Sciatic nerve (tissue), 2 donors: Measurements from ENCODE around the gene TOP2B. TPM values are rescaled to one million over a fixed set of nuclear protein-coding genes. Genes with fewer than 3 reads are reported as not detected.

ENCODE experiments used
- ATAC-seq: fragments of 200-7000 bp; cut with Tn5 transposase; one replicate; pipeline ENCODE4 v1.9.1; 2020; ENCODE audit warnings: mild to moderate bottlenecking, moderate library complexity
- DNase-seq: peaks from one replicate; pipeline ENCODE4 v3.0.0-alpha.2; 2020; ENCODE audit warnings: low spot score
- intact Hi-C: fragments of 100-400 bp; cut with DNase I; formaldehyde crosslinking; loops from one replicate; pipeline ENCODE4 v1.14.2; 2022
- total RNA-seq: library from RNA; stranded (reverse); fragmentation: NEBNext Ultra II Directional; extraction: Animal tissue kit (Norgen Biotek cat#: 25700); gene quantifications from one replicate; pipeline ENCODE4 v1.2.1, GENCODE V29; 2021
- donor health status: DM: no; HTN: no; CAD: no.
- donor health status: DM: no; HTN: no; CAD: no.

Gene TOP2B
- total RNA-seq, 1 donor from 2014 or later, result 125 TPM

DNA sequence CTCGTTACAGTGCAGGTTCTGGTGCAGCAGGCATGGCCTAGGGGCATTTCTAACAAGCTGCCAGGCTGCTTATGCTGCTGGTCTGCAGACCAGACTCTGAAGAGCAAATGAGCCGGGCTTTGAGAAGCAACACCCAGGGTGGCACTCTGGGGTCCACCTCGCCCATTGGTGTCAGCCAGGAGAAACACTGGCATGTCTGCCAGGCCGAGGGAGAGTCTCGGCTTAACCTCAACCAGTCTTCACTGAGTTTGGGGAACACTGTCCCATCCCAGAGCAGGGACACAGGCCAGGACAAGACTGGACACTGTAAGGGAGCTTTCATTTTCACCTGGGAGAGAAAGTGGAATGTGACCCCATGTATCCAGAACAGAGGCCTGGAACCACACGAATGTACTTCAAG lies 93.4 kb downstream of the TOP2B start:
- DNase-seq (no peak), ATAC-seq (no peak)
- intact Hi-C loops, result no loop called here

DNA sequence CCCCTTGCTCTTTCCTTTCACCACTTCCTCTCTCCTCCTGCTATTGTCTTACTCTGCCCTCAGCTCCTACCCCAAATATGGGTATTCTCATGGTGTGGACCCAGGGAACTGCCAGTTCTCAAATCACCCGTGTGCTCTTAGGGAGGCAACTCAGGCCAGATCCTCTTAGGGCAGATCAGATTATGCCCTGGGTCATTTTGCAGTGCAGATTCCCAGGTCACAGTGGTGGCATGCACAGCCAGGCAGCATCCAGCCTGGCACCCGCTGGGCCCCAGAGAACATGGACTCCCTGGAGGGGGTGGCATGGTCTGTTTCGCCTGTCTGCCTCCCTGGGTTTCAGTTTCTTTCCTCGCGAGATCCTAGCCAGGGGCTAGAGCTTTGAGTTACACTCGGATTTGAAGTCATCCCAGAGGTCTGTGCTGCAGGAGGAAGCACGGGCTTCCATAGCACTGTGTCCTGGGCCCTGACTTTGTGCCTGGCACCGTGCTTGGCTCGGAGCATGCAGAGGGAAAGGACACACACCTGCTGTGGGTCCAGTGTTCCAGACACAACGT lies 96.1 kb downstream of the TOP2B start:
- no peak for ATAC-seq
- intact Hi-C loops, result no loop called here
- no peak for DNase-seq

DNA sequence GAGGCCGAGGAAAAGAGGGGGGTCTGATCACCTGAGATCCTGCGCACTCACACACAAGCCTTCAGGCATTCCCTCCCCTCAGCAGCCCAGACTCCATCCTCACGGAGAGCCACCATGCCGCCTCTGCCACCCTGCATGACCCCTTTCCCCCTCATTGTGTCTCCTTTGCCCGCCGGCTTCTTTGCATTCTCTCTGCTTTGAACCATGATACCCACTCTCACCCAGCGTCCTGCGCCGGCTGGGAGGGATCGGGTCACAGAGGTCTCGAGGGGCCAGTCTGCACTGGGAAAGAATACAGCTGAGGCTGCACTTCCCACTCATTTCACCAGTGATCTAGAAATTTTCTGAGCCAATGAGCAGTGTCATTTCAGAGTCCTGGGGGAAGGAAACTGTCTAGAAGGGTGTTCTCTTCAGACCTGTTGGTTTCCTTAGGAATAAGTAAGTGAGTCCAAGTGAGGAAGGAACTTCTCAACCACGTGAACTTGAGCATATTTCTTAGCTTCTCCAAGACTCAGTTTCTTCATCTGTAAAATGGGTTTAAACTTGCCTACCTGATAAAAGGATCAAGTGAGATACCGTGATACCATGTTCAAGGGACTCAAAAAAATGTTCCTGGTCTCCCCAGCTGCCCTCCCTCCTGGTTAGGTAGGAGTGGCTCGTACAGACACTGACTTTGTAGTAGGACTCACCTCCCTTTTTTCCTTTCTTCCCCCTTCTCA lies 96.7 kb downstream of the TOP2B start:
- DNase-seq, result no peak
- intact Hi-C loops, result no loop called here
- no peak for ATAC-seq

DNA sequence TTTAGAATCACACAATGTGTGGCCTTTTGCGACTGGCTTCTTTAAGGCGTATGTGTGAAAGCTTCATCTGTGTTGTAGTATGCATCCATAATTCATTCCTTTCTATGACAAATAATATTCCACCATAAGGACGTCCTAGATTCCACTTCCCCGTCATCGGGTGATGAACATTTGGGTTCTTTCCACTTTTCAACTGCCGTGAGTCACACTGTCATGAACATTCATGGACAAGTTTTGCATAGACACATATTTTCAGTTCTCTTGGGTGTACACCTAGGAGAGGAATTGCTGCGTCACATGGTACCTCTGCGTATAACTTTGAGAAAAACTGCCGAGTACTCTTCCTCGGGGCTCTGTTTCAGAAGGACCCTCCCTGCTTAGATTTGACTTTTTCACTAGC lies 97.3 kb downstream of the TOP2B start:
- ATAC-seq, result no peak
- intact Hi-C loops, result no loop called here

DNA sequence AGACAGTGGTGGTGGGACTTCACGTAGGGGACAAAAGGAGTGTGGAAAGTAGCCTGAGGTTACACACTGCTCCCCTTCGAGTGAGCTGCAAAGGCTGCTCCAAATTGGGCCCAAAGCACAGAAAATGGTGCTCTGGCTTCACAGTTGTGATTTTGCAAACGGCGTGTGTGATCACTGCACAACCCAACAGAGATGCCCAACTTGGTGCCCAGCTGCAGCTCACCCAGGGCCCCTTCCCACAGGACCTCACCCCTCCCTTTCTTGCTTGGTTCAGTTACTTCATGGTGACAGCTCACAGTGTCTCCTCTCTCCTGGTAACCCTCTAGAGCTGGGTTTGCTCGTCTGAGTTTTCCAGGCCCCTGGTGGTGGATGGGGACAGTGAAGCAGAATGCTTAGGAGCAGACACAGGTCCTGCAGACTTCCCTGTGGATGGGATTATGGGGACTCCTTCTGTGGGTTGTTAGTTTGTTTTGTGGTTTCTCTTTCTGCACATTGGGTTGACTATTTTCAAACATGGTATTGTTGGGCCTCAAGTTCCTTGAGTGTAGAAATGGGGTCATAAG lies 98.3 kb downstream of the TOP2B start:
- DNase-seq (no peak), ATAC-seq (no peak)
- intact Hi-C loops, result no loop called here

More for the DNA sequence above, 97.3 kb downstream of the TOP2B start:
- DNase-seq, result no peak

DNA sequence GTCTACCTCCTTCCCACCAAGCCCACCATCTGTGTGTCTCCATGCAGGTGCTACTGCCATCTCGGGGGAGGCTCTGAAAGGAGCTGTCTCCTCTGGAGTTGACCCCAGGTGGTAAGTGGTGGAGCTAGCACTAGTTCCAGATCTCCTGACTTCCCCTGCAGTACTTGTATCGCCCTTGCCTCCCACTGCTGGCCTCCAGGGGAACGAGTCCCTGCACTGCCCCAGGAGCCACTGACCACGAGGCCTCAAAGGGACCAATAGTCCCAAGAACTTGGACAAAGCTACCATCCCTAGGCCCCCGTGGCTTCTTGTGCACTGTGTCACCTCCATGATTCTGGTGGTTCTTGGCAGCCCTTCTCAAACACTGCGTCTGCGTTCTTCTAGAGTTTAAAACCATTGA lies 98.9 kb downstream of the TOP2B start:
- intact Hi-C loops, result no loop called here
- ATAC-seq (no peak), DNase-seq (no peak)

DNA sequence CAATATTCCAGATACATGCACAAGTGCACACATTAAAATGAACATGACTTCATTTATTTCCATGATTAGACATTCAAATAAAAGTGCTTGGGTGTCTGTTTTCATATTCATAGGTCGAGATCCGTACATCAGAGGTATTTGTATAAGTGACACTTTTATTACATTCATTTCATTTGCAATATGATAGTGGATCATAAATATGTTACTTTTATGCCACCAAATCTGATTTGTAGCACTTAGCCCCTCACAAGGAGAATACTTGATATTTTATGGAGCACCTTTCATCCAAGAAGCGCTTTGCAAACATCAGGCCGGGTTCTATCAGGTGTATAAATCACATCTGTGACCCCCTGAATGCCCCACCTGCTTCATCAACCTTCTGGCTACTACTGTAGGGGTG lies 100.6 kb downstream of the TOP2B start:
- intact Hi-C loops, result no loop called here
- DNase-seq, result no peak

DNA sequence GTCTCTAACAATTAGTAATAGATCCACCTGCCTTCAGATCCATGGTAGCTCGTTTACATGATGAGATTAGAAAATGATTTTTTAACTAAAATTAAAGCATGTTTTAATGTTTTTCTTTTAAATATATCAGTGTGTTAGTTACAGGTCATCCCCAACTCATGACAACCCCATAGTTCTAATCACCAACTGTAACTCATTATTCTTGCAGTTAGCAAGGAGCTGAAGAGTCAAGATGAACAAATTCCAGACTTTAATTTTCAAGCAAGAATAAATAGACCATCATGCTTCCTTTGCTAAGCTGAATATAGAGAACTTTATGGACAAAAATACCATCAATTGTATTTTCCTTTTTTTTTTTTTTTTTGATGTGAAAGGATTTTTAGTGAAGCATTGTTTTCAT lies 101.1 kb downstream of the TOP2B start:
- no peak for ATAC-seq
- intact Hi-C loops, result no loop called here

More for the DNA sequence above, 100.6 kb downstream of the TOP2B start:
- no peak for ATAC-seq

DNA sequence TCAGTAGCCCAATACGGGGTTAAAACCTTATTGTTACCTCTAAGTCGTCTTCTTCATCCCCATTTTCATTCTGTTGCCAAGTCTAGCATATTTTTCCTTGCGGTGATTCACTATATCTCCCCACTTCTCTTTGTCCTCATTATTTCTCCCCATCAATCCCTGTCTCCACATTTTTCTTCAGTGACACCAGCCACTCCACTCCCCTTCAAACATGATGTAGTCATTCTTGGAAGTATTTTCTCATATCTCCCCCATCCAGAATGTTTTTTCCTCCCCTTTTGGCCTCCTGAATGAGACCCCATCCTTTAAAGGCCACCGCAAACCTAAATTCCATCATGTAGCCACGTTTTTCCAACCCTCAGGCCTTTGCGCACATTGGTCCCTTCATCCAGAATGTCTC lies 105.9 kb downstream of the TOP2B start:
- intact Hi-C loops, result no loop called here
- ATAC-seq, result no peak

More for the DNA sequence above, 101.1 kb downstream of the TOP2B start:
- DNase-seq, result no peak

DNA sequence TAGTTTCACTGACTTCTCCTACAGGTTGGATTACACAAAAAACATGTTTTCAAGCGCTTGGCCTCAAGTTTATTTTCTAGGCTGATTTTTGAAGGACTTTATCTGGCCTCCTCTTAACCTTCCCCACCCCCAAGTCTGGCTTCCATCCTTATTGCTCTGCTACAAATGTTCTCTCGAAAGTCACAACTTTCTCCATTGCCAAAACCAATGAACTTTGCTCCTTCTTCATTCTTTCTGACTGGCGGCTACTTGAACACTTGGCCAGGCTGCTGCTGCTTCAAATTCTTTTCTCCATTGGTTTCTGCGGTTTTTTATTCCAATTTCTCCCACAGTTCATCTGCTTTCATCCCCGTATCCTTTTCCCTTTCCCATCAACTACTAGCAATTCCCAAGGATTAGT lies 106.6 kb downstream of the TOP2B start:
- peak; percentile 83 for ATAC-seq
- intact Hi-C loops, result no loop called here
- DNase-seq, result no peak

More for the DNA sequence above, 105.9 kb downstream of the TOP2B start:
- no peak for DNase-seq

DNA sequence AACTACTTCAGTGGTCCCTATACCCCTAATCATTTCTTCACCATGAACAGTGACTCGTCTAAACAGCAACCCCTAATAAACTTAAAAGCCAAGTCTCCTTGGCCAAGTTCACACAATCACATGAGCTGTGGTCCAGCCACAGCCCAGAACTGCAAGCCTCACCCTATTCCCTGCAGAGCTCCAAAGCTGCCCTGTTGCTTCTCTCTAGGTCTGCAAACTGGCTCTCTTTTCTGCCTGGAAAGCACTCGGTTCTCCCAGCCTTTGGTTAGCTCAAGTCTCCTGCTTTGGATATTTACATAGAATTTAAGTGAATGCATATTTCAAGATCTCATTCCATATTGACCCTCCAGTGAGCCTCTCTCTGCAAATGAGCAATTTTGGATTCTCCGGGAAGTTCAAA lies 107.0 kb downstream of the TOP2B start:
- no peak for DNase-seq
- intact Hi-C loops, result no loop called here
- ATAC-seq, result peak; percentile 88

DNA sequence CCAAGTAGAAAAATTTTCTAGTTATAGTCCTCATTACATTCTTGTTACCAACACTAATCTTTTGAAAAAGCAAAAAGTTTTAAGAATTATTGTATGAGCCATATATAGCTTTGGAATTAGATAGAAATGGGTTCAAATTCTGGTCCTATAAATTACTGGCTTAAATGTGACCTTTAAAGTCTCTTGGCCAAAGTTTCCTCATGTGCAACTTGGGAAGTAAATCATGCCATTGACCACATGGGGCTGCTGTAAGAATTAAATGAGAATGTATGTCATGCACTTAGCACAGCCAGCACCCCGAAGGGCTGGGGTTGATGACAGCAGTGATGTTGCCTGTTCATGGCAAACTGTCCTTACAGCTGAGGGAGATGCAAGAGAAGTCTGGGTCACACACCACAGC lies 108.3 kb downstream of the TOP2B start:
- DNase-seq (no peak), ATAC-seq (no peak)
- intact Hi-C loops, result no loop called here

DNA sequence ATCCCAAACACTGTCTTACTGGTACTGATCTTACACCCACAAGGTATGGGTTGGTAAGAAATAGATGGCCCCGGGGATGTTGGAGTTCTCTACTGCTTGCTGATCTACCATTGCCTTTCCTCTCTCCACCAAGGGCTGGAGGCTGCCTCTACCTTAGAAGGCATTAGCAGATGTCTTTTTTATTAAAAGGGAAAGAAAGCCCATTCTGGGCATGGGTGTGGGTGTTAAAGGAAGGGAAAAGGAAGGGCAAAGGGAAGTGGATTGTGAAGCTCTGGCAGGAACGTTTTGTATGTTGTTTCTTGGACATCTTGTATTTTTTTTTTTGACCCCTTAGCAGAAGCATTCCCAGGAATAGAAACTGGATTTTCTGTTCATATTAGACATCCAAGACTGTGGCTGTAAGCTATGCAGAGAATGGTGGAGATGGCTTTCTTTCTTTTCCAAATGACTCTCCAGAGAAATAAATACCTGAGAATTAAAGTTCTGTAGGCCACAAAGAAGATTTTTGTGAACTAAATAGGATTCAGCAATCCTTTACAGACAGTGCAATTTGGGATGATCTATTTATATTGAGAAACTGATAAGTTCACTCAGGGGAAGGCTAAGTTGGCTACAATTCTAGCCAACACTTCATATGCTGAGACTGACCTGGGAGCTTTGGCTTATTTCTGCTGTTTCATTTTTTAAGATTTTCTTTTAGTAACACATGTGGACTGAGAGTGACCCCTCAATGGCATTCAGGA lies 108.8 kb downstream of the TOP2B start:
- intact Hi-C loops, result no loop called here
- ATAC-seq, result peak; percentile 37
- DNase-seq, result no peak

DNA sequence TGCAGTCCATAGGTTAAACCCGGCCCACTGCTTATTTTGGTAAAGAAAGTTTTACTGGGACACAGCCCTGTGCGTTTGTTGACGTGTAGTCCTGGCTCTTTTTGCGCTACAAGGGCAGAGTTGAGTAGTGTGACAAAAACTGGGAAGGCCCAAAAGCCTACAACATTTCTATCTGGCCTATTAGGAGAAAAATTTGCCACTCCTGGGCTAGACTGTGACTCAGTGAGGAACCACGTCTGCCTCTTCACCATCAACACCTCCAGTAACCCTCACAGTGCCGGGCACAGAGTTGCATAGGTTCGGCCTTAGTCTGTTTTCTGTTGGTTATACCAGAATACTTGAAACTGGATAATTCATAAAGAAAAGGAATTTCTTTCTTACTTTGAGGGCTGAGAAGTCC lies 110.3 kb downstream of the TOP2B start:
- DNase-seq (no peak), ATAC-seq (no peak)
- intact Hi-C loops, result no loop called here

DNA sequence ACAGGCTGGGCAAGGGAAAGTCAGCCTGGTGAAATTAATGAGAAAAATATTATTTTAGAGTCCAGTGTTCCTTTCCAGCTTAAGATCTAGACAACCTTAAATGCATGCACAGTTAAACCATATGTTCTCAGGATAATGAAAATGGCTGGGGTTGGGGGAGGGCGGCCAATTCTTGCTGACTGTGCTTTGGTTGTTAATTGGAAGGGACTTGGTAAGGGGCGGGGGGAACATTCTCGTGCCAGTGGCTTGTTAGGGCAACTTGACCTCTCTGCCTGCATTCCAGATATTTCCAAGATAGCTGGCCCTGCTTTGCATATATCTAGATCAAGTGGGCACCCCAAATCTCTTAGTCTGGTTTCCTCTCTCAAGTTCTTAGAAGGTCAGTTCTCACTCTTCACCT lies 112.5 kb downstream of the TOP2B start:
- DNase-seq (no peak), ATAC-seq (no peak)
- intact Hi-C loops, result no loop called here

DNA sequence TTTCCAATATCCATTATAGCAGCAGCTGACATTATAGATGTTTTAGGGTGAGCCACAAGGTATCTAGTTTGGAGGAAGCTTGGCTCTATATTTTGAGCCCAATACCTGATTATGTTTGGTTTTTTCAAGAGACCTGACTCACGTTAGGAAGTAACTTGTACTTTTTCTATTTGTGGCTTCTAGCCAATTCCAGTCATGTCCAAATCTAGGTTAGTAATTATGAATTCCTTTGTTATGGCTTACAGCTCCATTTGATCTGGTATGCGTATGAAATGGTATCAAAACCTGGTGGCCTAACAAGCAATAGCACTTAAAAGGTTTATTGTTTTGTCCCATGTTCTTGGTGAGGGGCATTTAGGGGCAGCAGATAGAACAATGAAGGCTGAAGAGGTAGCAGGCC lies 115.9 kb downstream of the TOP2B start:
- DNase-seq, result no peak
- intact Hi-C loops, result no loop called here
- ATAC-seq, result no peak

DNA sequence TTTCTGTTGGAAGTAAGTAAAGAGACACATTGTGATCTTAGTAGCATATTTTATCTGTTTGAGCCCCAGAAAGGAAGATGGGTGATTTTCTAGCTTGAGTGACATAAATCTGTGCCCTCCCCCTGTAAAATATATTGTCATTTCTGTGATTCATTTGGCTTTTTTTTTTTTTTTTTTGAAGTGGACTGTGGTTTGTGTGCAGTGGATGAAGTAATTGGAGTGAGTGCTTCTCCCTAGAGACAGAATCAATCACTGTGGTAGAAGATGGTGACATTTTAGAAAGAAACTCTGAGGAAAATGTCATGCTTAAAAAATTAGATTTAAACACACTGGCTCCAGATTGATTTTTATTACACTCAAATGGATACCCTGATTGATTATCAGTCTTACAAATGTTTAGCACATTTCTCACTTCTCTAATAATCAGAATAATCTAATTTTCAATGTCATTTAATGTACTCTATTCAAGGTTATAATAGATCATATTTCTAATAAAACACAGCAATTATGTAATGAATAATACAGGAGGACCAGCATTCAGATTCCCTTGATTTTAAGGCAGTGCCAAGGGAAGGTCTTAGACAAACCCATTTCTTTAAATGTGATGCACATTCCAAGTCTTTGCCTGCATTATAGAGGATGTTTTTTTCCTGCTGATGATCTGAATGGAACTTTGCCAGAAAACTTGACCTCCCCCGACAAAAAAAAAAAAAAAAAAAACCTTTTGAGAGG lies 116.6 kb downstream of the TOP2B start:
- DNase-seq (no peak), ATAC-seq (no peak)
- intact Hi-C loops, result no loop called here
